Vagina (tissue), 2 donors: ENCODE data around the gene TMEM259.

ENCODE experiments used
- CTCF ChIP-seq, 3 experiments: fragments of 450-650 bp in 2 of 3; fragments of 200-600 bp in 1 of 3; sonication (generic) in 1 of 3; IDR thresholded peaks; one replicate each; pipeline ENCODE4 v1.5.1; 2017 to 2019; ENCODE audit warnings: antibody characterized with exemption in 3 of 3, mild to moderate bottlenecking in 2 of 3, moderate library complexity in 2 of 3
- POLR2A ChIP-seq, 2 donors: fragments of 450-650 bp; IDR thresholded peaks; one replicate each; pipeline ENCODE4 v1.6.1; 2017; ENCODE audit warnings: antibody characterized with exemption in 2 of 2, mild to moderate bottlenecking in 2 of 2, moderate library complexity in 2 of 2
- POLR2AphosphoS5 ChIP-seq, 2 donors: sonication (generic); formaldehyde crosslinking; IDR thresholded peaks; one replicate each; pipeline ENCODE4 v1.9.0; 2017; ENCODE audit warnings: antibody characterized with exemption in 2 of 2, mild to moderate bottlenecking in 2 of 2, low read depth in 1 of 2; ENCODE audit not compliant: insufficient read depth in 1 of 2

DNA sequence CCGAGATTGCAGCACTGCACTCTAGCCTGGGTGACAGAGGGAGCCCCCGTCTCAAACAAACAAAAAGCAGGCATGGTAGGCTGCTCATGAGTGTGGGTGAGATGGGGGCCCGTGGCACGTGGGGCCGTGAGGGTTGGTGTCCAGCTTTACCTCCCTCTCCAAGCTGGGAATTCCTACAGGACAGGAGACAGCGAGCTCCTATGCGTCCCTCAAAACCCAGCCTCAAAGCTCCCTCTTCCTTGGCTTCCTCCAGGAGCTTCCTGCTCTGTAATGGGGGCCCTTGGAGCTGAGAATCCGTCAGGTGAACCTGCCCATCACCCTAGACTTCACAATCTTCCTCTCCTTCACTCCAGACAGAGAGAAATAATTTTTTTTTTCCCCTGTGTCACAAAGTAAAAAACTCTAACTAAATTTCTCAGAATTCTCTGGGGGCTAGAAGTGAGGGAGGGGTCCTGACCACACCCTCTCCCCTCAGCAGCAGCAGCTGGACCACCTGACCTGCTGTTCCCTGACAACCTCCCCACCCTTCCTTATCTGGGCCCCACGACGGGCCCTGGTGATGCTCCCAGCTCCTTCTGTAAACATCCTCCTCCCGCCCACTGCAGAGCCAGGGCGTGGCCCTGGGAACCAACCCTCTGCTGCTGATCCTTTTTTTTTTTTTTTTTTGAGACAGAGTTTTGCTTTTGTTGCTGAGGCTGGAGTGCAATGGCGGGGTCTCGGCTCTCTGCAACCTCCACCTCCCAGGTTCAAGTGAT lies 58.9 kb downstream of the TMEM259 start:
- TF ChIP-seq CTCF (IDR thresholded peaks at IDR 0.05) (no peak), POLR2A (IDR thresholded peaks at IDR 0.05) (no peak), POLR2AphosphoS5 (IDR thresholded peaks at IDR 0.05; ENCODE audit: insufficient read depth in 1 of 2, low read depth in 1 of 2) (no peak)
